Astrocyte (in vitro differentiated cells and primary cell): Measurements from ENCODE around the gene TBKBP1.

Experiments used
- EZH2 ChIP-seq: IDR thresholded peaks from 2 replicates; pipeline ENCODE4 v1.6.1; 2012; ENCODE audit warnings: mild to moderate bottlenecking, low read length, inconsistent platforms; ENCODE audit not compliant: insufficient read depth
- TF ChIP-seq, protein P1 (sequence below): IDR thresholded peaks from 2 replicates; pipeline ENCODE4 v1.5.1; 2011; ENCODE audit warnings: low read depth, mild to moderate bottlenecking, inconsistent platforms, low read length, moderate library complexity; ENCODE audit not compliant: insufficient read depth

DNA sequence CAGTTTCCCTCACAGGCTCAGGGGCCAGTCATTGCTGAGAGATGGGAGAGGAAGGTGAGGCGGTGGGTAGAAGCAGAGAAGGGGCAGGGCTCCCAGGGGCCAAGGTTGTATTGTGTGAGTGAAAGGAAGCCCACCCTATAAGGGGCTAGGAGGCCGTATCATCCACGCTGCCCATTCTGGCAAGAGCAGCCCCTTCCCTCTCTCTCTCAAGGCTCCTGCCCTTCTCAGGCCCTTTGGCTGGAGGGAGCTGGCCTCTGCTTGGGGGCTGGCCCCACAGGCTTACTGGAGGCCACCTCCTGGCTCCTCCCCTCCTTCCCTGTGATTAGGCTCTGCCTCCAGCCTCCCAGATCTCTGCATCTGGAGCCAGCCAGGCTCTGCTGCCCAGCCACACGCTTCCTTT lies 7.6 kb downstream of the TBKBP1 start:
- TF ChIP-seq, protein P1, sequence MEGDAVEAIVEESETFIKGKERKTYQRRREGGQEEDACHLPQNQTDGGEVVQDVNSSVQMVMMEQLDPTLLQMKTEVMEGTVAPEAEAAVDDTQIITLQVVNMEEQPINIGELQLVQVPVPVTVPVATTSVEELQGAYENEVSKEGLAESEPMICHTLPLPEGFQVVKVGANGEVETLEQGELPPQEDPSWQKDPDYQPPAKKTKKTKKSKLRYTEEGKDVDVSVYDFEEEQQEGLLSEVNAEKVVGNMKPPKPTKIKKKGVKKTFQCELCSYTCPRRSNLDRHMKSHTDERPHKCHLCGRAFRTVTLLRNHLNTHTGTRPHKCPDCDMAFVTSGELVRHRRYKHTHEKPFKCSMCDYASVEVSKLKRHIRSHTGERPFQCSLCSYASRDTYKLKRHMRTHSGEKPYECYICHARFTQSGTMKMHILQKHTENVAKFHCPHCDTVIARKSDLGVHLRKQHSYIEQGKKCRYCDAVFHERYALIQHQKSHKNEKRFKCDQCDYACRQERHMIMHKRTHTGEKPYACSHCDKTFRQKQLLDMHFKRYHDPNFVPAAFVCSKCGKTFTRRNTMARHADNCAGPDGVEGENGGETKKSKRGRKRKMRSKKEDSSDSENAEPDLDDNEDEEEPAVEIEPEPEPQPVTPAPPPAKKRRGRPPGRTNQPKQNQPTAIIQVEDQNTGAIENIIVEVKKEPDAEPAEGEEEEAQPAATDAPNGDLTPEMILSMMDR = no peak
- TF ChIP-seq EZH2 = no peak
